ENCODE measurements around the gene TMEM31.

Gene TMEM31, protein sequence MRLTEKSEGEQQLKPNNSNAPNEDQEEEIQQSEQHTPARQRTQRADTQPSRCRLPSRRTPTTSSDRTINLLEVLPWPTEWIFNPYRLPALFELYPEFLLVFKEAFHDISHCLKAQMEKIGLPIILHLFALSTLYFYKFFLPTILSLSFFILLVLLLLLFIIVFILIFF

DNA sequence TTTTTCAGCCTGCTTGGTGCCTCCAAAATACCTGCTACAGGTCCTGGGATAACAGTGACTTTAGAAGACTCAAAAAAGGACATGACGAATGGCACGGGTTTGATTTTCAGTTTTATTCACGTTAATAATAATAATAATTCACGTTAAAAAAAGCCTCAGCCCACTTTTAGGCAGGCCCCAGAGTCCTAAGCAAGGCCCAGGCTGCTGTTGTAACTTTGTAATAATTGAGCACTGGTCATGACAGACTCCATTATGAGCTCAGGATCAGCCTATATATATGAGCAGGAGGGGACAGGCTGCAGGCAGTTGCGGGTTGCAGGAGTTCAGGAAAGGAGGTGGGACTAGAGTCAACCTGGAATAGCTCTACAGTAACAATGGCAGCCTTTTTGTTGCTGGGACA is at the start of gene TMEM31:
Gene TMEM31 (plus strand): TSS at position 301 of the 400 bp plus-strand sequence. CDS start 1,350 bp downstream, outside the sequence.
- no peak for DNase-seq (ENCODE audit: low spot score)

DNA sequence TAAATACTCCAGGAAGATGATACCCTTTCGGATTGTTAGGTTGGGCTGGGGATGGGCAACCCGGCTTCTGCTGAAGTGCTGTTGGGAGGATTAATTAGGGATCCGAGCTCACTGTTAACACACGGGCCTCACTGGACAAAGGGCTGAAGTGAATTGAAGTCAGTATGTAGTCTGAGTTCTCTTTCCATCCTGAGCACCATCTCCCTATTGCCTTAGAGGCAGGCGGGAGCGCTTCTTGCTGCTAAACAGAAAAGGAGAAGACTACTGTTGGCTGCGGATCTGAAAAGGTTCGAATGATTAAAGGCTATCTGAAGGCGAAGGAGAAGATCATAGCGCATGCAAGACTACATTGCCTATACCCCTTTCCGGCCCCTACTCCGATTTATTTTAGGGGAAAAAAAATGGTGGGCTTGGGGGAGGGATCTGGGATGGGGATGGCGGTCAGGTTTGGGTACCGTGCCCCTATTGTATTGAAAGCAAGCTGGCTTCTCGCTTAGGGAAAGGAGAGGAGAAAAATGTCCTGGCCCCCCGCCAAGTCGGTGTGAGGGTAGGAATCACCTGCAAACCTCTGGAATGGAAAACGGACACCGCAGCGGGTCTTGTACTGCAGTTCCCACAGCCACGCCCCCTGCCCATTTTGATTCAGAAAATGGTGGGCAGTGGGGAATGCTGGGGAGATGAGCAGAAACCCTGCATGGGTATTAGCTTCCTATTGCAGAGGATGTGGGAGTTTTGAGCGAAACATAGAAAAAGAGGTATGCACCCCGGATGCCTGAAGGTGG is 46.5 kb upstream of the TMEM31 start:
- peak; percentile 18 for DNase-seq (ENCODE audit: low spot score)

DNA sequence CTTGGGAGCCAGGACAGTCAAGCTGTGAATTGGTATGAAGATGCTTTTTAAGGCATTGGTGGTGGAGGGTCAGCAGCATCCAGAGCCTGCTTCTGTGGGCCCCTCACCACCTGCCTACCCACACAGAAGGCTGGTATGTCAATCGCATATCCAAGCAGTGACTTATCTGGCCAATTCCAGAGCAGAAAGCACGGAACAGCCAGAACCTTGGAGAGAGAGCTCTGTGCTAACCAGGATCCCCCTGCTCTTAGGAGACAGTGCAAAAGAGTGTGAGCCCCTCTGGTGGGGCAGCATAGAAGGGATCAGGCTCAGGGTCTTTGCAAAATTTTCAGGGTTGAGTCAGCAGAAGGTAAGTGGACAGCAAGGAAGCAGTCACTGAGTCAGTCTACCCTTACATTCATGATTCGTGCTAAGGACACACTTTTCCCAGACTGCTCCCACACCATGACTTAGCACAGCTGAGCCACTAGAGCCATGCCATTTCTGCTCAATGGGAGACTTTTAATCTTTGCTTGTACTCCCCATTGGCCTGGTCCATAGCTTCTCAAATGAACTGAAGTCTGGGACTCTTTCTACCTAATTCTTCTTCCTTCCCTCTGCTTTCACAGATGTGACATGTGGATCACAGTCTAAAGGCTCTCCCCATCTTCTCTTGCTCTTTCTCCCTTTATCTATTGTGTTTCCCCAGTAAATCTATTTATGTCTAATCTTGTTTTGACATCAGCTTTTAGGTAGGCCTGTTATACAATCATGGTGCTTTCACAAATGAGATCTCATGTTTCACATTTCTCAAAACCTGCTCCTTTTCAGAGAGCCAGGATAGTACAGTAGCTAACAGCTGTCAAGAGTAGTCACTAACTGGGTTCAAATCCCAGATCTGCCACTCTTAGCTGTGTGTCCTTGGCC is 44.3 kb upstream of the TMEM31 start:
- no peak for DNase-seq (ENCODE audit: low spot score)

DNA sequence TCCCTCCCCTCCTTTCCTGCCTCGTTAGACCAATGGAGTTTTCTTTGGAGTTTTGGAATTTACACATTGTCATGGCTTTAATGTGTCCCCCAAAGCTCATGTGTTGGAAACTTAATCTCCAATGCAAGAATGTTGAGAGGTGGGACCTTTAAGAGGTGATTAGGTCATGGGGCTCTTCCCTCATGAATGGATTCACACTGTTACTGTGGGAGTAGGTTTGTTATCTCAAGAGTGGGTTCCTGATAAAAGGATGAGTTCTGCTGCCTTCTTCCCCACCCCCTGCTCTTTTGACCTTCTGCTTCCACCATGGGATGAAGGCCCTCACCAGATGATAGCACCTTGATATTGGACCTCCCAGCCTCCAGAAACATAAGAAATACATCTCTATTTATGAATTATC is 41.0 kb upstream of the TMEM31 start:
- no peak for DNase-seq (ENCODE audit: low spot score)

DNA sequence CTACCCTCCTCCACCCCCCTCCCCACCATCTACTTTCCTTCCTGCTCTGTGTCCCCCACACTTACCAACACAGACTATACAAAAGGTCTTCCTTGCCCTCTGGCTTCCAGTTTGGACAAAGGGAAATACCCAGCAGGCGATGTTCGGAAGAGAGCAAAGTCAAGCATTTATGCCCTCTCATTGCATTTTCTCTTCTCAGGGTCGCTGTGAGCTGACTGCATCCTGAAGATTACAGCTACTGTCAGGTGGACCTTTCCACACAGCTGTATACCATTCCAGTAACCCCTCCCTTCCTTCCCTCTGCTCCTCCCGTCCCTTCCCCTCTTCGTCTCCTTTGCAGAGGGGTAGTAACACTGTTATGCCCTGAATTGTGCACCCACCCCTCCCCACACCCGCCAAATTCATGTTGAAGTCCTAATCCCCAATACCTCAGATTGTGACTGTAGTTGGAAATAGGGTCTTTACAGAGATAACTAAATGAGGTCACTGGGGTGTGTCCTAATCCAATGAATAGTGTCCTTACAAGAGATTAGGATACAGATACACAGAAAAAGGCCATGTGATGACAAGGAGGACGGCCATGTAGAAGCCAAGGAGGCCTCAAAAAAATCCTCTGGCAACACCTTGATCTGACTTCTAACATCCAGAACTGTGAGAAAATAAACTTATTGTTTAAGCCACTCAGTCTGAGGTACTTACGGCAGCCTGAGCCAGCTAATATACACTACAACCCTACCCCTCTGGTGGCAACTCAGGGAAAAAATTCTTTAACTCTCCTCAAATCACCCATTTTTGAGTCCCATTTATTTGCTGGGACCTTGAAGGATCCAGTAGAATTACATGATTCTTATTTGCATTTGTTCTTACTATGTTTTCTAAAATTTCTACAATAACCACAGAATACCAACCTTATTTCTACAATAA is 35.9 kb upstream of the TMEM31 start:
- DNase-seq (ENCODE audit: low spot score), result peak; percentile 22

DNA sequence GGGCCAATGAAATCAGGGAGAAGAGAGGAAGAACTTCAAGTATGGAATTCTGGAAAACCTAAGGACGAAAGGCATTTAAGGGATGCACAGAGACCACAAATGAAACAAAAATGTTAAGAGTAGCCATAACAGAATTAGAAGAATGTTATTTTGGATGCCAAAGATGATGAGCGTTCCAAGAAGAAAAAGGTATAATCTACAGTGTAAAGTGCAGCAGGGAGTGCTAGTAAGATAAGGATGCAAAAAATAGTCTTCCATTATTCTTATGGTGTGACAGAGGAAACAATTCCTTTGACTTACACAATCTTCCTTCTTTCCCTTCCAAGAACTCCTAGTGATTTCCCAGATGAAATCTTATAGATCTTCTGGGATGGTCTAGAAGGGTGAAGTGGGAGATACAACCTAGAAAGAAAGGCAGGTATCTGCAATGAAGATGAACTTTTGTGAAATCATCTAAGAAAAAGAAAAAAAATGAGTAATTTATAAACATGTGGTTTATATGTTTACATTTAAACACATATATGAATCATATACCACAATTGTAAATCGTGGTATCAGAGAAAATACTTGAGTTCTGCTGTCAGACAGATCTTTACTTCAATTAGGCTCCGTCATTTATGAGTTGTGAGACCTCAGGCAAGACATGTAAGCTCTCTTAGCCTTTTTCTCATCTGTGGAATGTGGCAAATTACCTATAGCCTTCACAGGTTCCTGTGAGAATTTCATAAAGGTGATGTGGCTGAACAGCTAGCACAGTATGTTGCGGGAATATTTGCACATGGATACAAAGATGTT is 32.3 kb upstream of the TMEM31 start:
- no peak for DNase-seq (ENCODE audit: low spot score)

DNA sequence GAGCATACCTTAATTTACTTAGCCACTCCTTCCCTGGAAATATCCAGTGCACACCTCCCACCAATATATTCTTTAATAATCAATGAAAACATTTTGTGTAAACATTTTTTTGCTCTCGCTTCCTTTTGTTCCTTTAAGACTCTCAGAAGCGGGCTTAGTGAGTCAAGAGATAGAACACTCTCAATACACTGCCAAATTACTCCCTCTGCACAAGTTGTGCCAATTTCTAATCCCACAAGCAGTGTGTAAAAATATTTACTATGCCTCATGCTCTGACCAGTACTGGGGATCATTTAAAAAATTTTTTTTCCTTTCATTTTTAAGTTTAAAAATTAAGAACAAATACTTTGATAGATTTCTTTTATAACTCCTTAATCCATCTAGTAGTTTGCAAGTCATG is 29.3 kb upstream of the TMEM31 start:
- no peak for DNase-seq (ENCODE audit: low spot score)

DNA sequence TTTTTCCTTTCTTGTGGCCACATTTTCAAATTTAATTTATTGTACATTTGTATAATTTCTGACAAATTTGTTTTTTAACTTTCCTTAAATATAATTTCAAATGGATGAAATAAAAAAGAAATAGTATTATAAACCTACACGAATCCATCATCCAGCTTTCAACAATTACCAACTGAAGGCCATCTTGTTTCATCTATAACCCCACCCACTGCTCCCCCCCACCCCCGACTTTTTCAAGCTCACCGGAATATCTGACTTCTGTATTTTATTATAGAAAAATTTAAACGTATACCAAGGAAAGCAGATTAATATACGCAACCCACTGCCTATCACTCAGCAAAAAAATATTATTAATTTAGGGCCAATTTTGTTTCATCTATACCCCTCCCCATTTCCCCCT is 25.3 kb upstream of the TMEM31 start:
- DNase-seq (ENCODE audit: low spot score), result no peak

DNA sequence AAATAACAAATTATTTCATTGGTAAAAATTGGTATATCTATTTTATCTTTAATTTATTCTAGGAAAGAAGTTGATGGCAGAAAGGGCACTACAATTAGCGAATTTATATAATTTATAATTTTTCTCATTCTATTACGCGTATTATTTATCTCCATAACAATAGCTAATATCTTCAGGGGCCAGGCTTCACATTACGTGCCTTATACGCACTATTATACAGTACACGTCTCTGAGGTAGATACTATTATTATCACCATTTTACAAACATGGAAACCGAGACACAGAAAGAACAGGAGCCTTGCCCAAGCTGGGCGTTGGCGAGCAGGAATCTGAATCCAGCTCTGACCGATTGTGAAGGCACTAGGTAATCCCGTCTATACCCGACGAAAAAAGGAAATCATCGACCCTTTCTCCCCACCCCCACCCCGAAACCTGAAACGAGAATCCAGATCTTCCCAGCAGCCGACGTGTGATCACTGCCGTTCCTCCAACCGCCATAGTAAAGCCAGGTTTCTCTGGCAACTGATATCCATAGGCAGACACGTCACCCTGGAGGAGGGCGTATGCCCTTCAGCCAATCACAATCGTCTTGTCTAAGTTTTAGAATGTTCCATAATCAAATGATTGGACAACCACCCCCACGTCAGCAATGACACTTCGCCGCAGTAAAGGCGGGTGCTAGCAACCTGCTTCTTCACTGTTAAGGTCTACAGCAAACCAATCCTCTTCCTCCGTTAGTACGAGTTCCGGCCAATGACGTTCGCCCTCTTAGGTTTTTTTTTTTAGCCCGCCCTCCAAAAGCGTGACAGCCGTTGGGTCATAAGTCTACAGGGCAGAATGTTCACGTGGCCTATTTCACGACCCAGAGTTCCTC is 24.3 kb upstream of the TMEM31 start, which contains the start of gene MORF4L2:
Gene MORF4L2 (minus strand): TSS at position 501 of the 874 bp plus-strand sequence. CDS start 9,672 bp downstream, outside the sequence.
- DNase-seq (ENCODE audit: low spot score), result peak; percentile 99

DNA sequence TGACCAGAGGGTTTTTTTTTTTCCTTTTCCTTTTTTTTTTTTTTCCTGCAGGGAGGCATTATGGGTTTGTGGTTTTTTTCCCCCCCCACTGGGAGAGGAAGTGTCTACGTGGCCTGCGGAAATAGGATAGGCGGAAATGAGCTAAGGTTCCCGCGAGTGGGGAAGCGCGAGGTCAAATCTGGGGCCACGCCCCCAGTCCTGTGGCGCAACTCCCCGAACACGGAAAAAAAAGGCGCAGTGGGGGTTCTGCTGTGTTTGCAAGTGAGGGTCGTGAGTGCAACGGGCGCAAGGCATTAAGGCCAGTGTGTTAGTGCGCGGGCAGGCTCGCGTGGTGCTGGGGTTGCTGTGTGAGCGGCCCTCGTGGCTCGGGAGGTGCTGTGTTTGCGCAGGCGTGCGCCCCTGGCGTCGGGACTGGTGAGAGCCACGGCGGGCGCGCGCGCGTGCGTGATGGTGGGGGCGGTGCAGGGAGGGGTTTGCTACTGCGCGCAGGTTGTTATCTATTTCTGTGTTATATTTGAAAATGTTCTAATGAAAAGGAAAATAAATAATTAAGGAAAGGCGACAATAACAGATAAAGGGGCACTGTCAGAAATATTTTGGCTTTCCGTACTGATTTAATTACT is 23.5 kb upstream of the TMEM31 start:
- no peak for DNase-seq (ENCODE audit: low spot score)

DNA sequence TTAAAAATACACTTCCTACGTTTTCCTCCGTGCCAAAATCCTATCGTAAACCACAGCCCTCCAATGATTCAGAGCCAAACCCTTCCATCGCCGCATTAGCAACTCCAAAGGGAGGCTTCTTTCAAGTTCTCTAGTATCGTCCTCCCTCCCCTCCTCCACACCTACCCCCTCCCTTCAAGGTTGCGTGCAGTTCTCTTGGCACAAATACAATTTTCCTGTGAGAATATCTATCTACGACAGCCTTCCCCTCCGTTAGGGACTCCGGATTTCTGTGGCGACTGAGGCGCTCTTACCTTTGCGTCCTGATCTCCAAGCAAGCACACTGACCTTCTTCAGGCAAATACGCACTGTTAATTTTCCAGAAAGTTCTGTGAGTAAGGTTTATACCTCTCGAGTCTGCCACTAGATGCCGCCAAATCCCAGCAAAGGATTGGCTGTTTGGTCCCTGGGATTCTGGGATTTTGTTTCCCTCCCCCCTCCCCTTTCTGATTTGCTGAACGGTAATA is 23.0 kb upstream of the TMEM31 start:
- peak; percentile 82 for DNase-seq (ENCODE audit: low spot score)

DNA sequence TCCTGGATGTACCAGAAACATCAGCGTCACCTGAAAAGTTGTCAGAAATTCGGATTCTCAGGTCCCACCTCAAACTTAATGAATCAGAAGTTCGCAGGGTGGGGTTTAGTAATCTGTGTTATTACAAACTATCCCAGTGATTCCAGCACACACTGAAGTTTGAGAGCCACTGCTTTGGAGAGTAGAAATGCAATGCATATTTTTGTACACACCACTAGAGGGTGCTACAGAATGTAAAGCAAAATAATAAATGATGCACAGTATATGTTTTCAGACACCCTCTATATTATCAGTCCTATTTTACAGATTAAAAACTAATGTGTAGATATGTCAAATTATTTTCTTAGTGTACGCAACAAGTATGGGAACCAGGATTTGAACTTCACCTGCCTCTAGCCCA is 21.8 kb upstream of the TMEM31 start:
- peak; percentile 69 for DNase-seq (ENCODE audit: low spot score)

DNA sequence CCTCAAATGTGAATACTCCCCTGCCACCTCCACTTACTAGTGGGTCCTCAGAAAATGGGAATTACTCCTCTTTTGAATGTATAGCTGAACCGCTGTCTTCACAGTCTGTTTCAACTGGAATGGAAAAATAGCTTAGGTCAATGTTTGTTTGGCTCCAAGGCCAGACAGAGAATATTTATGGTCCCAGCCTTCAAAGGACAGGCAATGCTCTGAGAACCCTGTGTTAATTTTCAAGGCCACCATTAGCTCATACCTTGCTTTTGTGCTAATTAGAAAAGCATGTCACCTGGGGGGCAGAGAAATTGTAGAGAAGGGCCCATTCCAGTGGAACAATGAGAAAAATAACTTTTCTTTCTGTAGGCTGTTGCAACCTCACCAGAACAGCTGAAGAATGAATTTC is 19.6 kb upstream of the TMEM31 start:
- DNase-seq (ENCODE audit: low spot score), result no peak

DNA sequence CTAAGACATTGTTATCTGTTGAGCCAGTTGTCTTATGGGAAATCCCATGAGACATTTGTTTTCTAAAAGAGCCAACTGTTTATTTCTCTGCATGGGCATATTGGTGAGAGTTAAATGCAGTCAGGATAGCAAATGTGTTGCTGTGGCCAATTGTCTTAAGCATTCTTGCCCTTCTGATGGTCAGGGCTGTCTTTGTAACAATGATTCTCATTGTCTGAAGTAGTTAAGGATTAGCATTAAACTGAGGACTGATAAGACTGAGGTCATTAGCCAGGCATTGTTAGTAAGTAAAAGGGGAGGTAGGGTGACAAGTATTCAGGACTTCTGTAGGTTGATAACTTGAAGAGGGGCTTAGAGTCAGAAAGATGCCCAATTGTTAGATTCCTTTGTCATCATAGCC is 13.0 kb upstream of the TMEM31 start:
- no peak for DNase-seq (ENCODE audit: low spot score)

DNA sequence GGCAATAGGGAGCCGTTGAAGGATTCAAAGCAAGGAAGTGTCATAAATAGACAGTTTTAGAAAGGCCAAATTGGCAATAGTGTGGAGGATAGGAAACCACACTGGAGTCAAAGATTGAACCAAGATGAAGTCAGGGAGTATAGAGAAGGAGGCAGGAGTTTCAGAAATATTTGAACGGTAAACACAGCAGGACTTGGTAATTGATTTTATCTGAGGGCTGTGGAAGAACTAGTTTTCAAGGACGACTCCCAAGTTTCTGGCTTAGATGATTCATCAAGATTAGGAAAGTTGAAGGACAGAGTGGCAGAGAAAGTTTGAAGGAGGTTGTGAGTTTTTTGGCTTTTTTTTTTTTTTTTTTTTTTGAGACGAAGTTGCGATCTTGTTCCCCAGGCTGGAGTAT is 11.5 kb upstream of the TMEM31 start:
- no peak for DNase-seq (ENCODE audit: low spot score)

DNA sequence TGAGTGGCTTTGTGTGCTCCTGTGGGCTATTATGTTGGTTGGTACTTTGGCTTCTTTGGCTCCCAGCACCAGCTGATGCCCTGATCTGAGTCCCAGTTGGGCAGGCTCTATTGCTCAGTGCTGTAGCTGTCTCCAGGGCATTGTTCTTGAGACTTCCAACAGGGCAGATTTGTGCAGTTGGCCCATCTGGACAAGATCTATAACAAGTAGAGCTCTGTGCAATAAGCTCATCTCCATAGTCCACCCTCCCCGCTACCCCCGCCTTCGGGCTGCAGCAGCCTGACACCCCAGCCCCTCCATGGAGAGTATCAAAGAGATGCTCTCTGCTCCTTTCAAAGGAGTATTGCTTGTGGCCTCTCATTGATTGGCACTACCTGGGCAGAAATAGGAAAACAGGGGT is 5.8 kb upstream of the TMEM31 start:
- no peak for DNase-seq (ENCODE audit: low spot score)

DNA sequence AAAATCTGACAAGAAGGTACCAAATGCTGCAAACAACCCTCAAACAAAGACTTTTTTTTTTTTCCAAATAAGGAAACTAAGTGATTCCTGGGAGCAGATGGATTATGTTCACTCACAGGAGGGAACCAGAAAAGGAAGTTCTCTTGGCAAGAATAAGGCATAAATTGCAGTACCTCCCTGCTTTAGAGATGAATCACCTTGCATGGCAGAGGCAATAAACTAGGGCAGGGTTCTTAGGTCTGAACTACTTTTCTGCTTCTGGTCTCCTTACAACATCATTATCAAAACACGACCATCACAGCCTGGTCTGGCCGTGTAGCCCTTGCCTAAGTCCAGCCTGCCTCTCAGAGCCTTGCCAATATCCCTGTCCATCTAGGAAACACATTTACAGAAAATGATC is 6.3 kb downstream of the TMEM31 start:
- DNase-seq (ENCODE audit: low spot score), result peak; percentile 80

DNA sequence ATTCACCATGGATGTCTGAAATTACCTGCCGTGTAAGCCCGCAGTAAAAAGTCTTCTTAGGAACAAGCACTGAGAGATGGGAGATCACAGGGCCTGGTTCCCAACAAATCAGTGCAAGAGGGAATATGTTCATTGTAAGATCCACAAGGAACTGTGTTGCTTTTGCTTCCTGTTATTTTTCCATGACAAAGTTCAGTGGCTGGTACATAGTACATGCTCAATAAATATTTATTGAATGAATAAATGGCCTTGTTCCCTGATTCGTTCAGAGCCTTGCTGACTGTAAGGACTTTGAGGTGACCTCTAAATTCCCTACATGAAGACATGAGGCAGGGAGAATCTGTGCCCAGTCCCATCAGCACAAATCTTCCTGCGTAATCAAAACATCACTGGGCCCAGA is 7.4 kb downstream of the TMEM31 start:
- DNase-seq (ENCODE audit: low spot score), result no peak

DNA sequence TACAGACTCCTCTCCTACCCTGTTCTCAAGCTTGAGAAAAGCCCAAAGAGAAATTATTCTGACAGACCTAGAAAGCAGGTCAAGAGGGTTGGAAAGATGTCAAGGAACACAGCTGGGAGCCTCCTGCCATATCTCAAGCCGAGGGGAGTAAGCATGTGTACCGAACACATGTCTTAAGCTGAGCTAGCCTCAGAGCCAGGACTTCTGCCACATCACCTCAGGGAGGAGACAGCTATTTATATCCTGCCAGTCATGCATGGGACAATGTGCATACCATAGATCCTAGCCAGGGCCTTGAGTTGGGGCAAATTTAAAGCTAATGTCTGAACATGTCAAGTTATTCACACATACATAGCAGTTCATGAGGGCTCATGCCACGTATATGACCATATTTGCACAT is 11.8 kb downstream of the TMEM31 start:
- peak; percentile 73 for DNase-seq (ENCODE audit: low spot score)

All from cerebellar cortex (tissue), 1 donor.